HL-60 (cell line): ENCODE results near the gene CBX1.

Experiments
- DNase-seq, 2 experiments: peaks; one replicate each; pipeline ENCODE4 v3.0.0-alpha.2; 2010 to 2020; ENCODE audit warnings: low read depth in 1 of 2, low spot score in 1 of 2
- H3K27ac ChIP-seq: fragments of 250-450 bp; sonication (Bioruptor Pico); replicated peaks from 2 replicates; pipeline ENCODE4 v1.5.1; 2020; ENCODE audit warnings: mild to moderate bottlenecking, moderate library complexity
- H3K27me3 ChIP-seq: fragments of 250-450 bp; sonication (Bioruptor Pico); 2 replicates; pipeline ENCODE4 v1.5.1; 2021; ENCODE audit warnings: mild to moderate bottlenecking, moderate library complexity; ENCODE audit not compliant: insufficient read depth, poor library complexity, severe bottlenecking
- H3K4me3 ChIP-seq: replicated peaks from 2 replicates; pipeline ENCODE4 v1.5.1; 2011; ENCODE audit warnings: mild to moderate bottlenecking, control low read depth, low read length; ENCODE audit not compliant: insufficient read depth
- CTCF ChIP-seq: IDR thresholded peaks from one replicate; pipeline ENCODE4 v1.5.1; 2011; ENCODE audit warnings: low read length, control low read depth, inconsistent platforms; ENCODE audit not compliant: insufficient read depth
- GABPA ChIP-seq: IDR thresholded peaks from 2 replicates; pipeline ENCODE4 v1.6.1; 2012; ENCODE audit warnings: low read depth
- POLR2AphosphoS5 ChIP-seq: IDR thresholded peaks from 2 replicates; pipeline ENCODE4 v1.6.1; 2012; ENCODE audit warnings: low read depth
- REST ChIP-seq: IDR thresholded peaks from 2 replicates; pipeline ENCODE4 v1.6.1; 2012; ENCODE audit warnings: low read depth; ENCODE audit not compliant: insufficient replicate concordance
- SPI1 ChIP-seq: IDR thresholded peaks from 2 replicates; pipeline ENCODE4 v1.6.1; 2012; ENCODE audit warnings: low read depth, mild to moderate bottlenecking, borderline replicate concordance

CBX1 gene

GRCh38 chr17:48131216-48131824, 30.0 kb upstream of the CBX1 start:
- no peak overlapping the region for H3K4me3 ChIP-seq
- H3K27ac ChIP-seq: no peak overlapping the region
- H3K27me3 ChIP-seq: no peaks in the 10 kb centered on the region
- TF ChIP-seq CTCF: peak; percentile 84
- no peak for TF ChIP-seq POLR2AphosphoS5
- DNase-seq: peak in 1 of 2 experiments; percentile 69

GRCh38 chr17:48129981-48130380, 28.7 kb upstream of the CBX1 start:
- TF ChIP-seq CTCF (no peak), GABPA (no peak), REST (no peak), SPI1 (no peak), POLR2AphosphoS5 (no peak)
- Histone ChIP-seq H3K27ac (no peak overlapping the region), H3K4me3 (no peak overlapping the region), H3K27me3 (no peaks in the 10 kb centered on the region)
- DNase-seq: no peak

GRCh38 chr17:48128400-48128799, 27.1 kb upstream of the CBX1 start:
- TF ChIP-seq REST (no peak), GABPA (no peak), POLR2AphosphoS5 (no peak), CTCF (no peak), SPI1 (no peak)
- Histone ChIP-seq H3K27ac (no peak overlapping the region), H3K27me3 (no peaks in the 10 kb centered on the region), H3K4me3 (no peak overlapping the region)
- no peak for DNase-seq

GRCh38 chr17:48127371-48128051, 26.2 kb upstream of the CBX1 start:
- Histone ChIP-seq H3K4me3 (no peak overlapping the region), H3K27me3 (no peaks in the 10 kb centered on the region), H3K27ac (no peak overlapping the region)
- TF ChIP-seq CTCF (no peak), GABPA (no peak), POLR2AphosphoS5 (no peak), REST (no peak), SPI1 (no peak)
- DNase-seq: no peak
